Naive thymus-derived CD4-positive, alpha-beta T cell (primary cell): Measurements from ENCODE around the gene PPFIBP2. TPM values are rescaled to one million over a fixed set of nuclear protein-coding genes. Genes with fewer than 3 reads are reported as not detected.

ENCODE experiments used
- ATAC-seq: fragments of 150-1000 bp; cut with Tn5 transposase; 2 replicates; pipeline ENCODE4 v1.10.0; 2021; ENCODE audit warnings: mild to moderate bottlenecking, moderate library complexity
- CTCF ChIA-PET: fragments of 350-600 bp; sonication (Branson Sonifier 250); formaldehyde crosslinking; loops from one replicate; lab custom pipeline; 2021; ENCODE audit warnings: antibody characterized with exemption; lab: Charles Lee
- POLR2A ChIA-PET: fragments of 350-600 bp; sonication (Branson Sonifier 250); formaldehyde crosslinking; loops from one replicate; lab custom pipeline; 2021; ENCODE audit warnings: antibody characterized with exemption, inconsistent platforms; lab: Charles Lee
- DNase-seq, 9 donors: peaks; one replicate each; pipeline versions ENCODE4 v3.0.0 to v3.0.0-alpha.2; 2020 to 2022; ENCODE audit warnings: mixed read lengths in 1 of 9
- H3K27ac ChIP-seq: one replicate; pipeline ENCODE4 v1.7.0; 2013; ENCODE audit warnings: mild to moderate bottlenecking, low read depth, low read length, moderate library complexity
- H3K27me3 ChIP-seq, 2 donors: one replicate each; pipeline ENCODE4 v1.7.0; 2013; ENCODE audit warnings: low read length in 2 of 2, mild to moderate bottlenecking in 2 of 2, moderate library complexity in 2 of 2; ENCODE audit not compliant: control insufficient read depth in 2 of 2, insufficient read depth in 2 of 2
- H3K36me3 ChIP-seq, 3 experiments: 1 replicate in 2 of 3; 2 replicates in 1 of 3; pipeline ENCODE4 v1.7.0; 2013; ENCODE audit warnings: low read length in 3 of 3, mild to moderate bottlenecking in 3 of 3, moderate library complexity in 1 of 3; ENCODE audit not compliant: insufficient read depth in 3 of 3, control insufficient read depth in 2 of 3
- H3K4me1 ChIP-seq, 2 donors: one replicate each; pipeline ENCODE4 v1.7.0; 2013; ENCODE audit warnings: low read length in 2 of 2, mild to moderate bottlenecking in 2 of 2, moderate library complexity in 1 of 2; ENCODE audit not compliant: control insufficient read depth in 2 of 2, insufficient read depth in 2 of 2
- H3K4me3 ChIP-seq: 2 replicates; pipeline ENCODE4 v1.7.0; 2013; ENCODE audit warnings: mild to moderate bottlenecking, low read length
- H3K9me3 ChIP-seq, 3 experiments: 1 replicate in 2 of 3; 2 replicates in 1 of 3; pipeline ENCODE4 v1.7.0; 2013; ENCODE audit warnings: low read length in 3 of 3; ENCODE audit not compliant: control insufficient read depth in 2 of 3
- H3K27ac Mint-ChIP-seq, 9 donors: one replicate each; pipeline ENCODE4 v1.8.0; 2020 to 2022; ENCODE audit warnings: mixed read lengths in 9 of 9, mild to moderate bottlenecking in 8 of 9, moderate library complexity in 5 of 9, inconsistent platforms in 2 of 9
- H3K27me3 Mint-ChIP-seq, 5 donors: one replicate each; pipeline ENCODE4 v1.8.0; 2021 to 2022; ENCODE audit warnings: mixed read lengths in 5 of 5, mild to moderate bottlenecking in 1 of 5
- H3K36me3 Mint-ChIP-seq, 5 donors: one replicate each; pipeline ENCODE4 v1.8.0; 2020 to 2022; ENCODE audit warnings: mixed read lengths in 5 of 5, mild to moderate bottlenecking in 3 of 5, inconsistent platforms in 1 of 5
- H3K4me1 Mint-ChIP-seq, 7 donors: one replicate each; pipeline ENCODE4 v1.8.0; 2020 to 2022; ENCODE audit warnings: mixed read lengths in 7 of 7, mild to moderate bottlenecking in 3 of 7, inconsistent platforms in 1 of 7
- H3K4me3 Mint-ChIP-seq, 10 donors: one replicate each; pipeline ENCODE4 v1.8.0; 2020 to 2022; ENCODE audit warnings: mild to moderate bottlenecking in 10 of 10, mixed read lengths in 10 of 10, moderate library complexity in 6 of 10, inconsistent platforms in 2 of 10
- H3K9me3 Mint-ChIP-seq, 11 donors: one replicate each; pipeline ENCODE4 v1.8.0; 2020 to 2022; ENCODE audit warnings: mixed read lengths in 11 of 11, mild to moderate bottlenecking in 4 of 11, inconsistent platforms in 1 of 11, moderate library complexity in 1 of 11
- intact Hi-C, 2 donors: fragments of 100-400 bp; cut with micrococcal nuclease; formaldehyde crosslinking; loops; one replicate each; pipeline ENCODE4 v1.15.1; 2023
- polyA plus RNA-seq, 2 donors: library from polyadenylated mRNA; unstranded; fragments of 300-500 nt; fragmentation: Illumina TruSeq; gene quantifications; one replicate each; pipeline ENCODE4 v1.2.3, GENCODE V29; 2021
- total RNA-seq, 6 experiments: library from RNA in 5 of 6; stranded (reverse) in 5 of 6; gene quantifications; 1 replicate in 5 of 6; 2 replicates in 1 of 6; pipeline ENCODE4 v1.2.3 and lab custom pipeline; 2021 to 2026

PPFIBP2 gene
- total and polyA plus RNA-seq, 7 experiments from 2014 or later, result 5.7 to 55.6 (median 42.6) TPM

- Mint-ChIP-seq H3K36me3 (peaks cover 0 to 19% (median 10%) of the 10 kb centered on the region in 5 donors), H3K4me3 (no peak overlapping the region), H3K4me1 (peaks cover 17 to 63% (median 37%) of the 10 kb centered on the region in 7 donors), H3K27me3 (peaks cover 0 to 13% (median 0%) of the 10 kb centered on the region in 5 donors), H3K27ac (no peak overlapping the region), H3K9me3 (peaks cover 0 to 6% (median 0%) of the 10 kb centered on the region in 11 donors)
- Histone ChIP-seq H3K4me1 (peaks cover 4 to 64% of the 10 kb centered on the region in 2 donors), H3K4me3 (peak overlapping the region; percentile 22), H3K27ac (peak overlapping the region; percentile 54), H3K27me3 (no peaks in the 10 kb centered on the region), H3K36me3 (no peaks in the 10 kb centered on the region), H3K9me3 (no peaks in the 10 kb centered on the region)
- ATAC-seq (peak; percentile 75), DNase-seq (peak in 1 of 9 donors; percentile 12)
- ChIA-PET POLR2A (interaction anchor here (0.7 to 6.8 kb wide), 8 partner anchors 8 to 466 kb away, joined by 3 to 45 read pairs (median 4); partner anchors contain the start of genes EIF3F and PPFIBP2), CTCF (interaction anchor here (0.7 to 1.7 kb wide), 5 partner anchors 7 to 1084 kb away, joined by 3 to 7 read pairs (median 7); partner anchors contain the start of gene PPFIBP2)
- intact Hi-C loops, result loop anchor here in 1 of 2 donors (2.0 kb wide), 1 partner anchor 18 kb away; no protein-coding TSS in a partner anchor
Measured at GRCh38 chr11:7520981-7521487, 7.2 kb downstream of the PPFIBP2 start.

- H3K36me3 Mint-ChIP-seq, result peaks cover 0 to 15% (median 11%) of the 10 kb centered on the region in 5 donors
- H3K4me1 Mint-ChIP-seq, result peaks cover 6 to 60% (median 28%) of the 10 kb centered on the region in 7 donors
- H3K27ac Mint-ChIP-seq, result no peak overlapping the region
- ATAC-seq (no peak), DNase-seq (no peak)
- H3K27me3 ChIP-seq, result no peaks in the 10 kb centered on the region
- H3K4me3 Mint-ChIP-seq, result no peak overlapping the region
- no peaks in the 10 kb centered on the region for H3K9me3 ChIP-seq
- H3K9me3 Mint-ChIP-seq, result peaks cover 0 to 6% (median 0%) of the 10 kb centered on the region in 11 donors
- peaks cover 0 to 10% (median 0%) of the 10 kb centered on the region in 5 donors for H3K27me3 Mint-ChIP-seq
- H3K4me1 ChIP-seq, result peaks cover 15 to 64% of the 10 kb centered on the region in 2 donors
- intact Hi-C loops, result no loop called here
- H3K27ac ChIP-seq, result no peak overlapping the region
- no peaks in the 10 kb centered on the region for H3K36me3 ChIP-seq
- no peak overlapping the region for H3K4me3 ChIP-seq
- POLR2A ChIA-PET, result interaction anchor here (1.1 to 6.8 kb wide), 4 partner anchors 8 to 465 kb away, joined by 3 to 45 read pairs (median 11); partner anchors contain the start of genes EIF3F and PPFIBP2
- CTCF ChIA-PET, result interaction anchor here (1.2 to 1.6 kb wide), 3 partner anchors 9 to 16 kb away, joined by 5 to 8 read pairs (median 7); partner anchors contain the start of gene PPFIBP2
Measured at GRCh38 chr11:7522121-7522520, 8.3 kb downstream of the PPFIBP2 start.

- peaks cover 1 to 60% (median 32%) of the 10 kb centered on the region in 7 donors for H3K4me1 Mint-ChIP-seq
- H3K27ac ChIP-seq, result no peak overlapping the region
- peaks cover 0 to 6% (median 0%) of the 10 kb centered on the region in 11 donors for H3K9me3 Mint-ChIP-seq
- H3K27me3 Mint-ChIP-seq, result peaks cover 0 to 10% (median 0%) of the 10 kb centered on the region in 5 donors
- H3K27me3 ChIP-seq, result no peaks in the 10 kb centered on the region
- no peak overlapping the region for H3K4me3 ChIP-seq
- peaks cover 19 to 67% of the 10 kb centered on the region in 2 donors for H3K4me1 ChIP-seq
- POLR2A ChIA-PET, result interaction anchor here (1.4 to 6.8 kb wide), 2 partner anchors 9 to 14 kb away, joined by 5 to 45 read pairs; partner anchors contain the start of gene PPFIBP2
- no peak for ATAC-seq
- intact Hi-C loops, result no loop called here
- H3K27ac Mint-ChIP-seq, result peak overlapping the region in 1 of 9 donors; percentile 26
- no peak for DNase-seq
- no peaks in the 10 kb centered on the region for H3K36me3 ChIP-seq
- no peaks in the 10 kb centered on the region for H3K9me3 ChIP-seq
- no peak overlapping the region for H3K4me3 Mint-ChIP-seq
- CTCF ChIA-PET, result interaction anchor here (0.6 to 1.6 kb wide), 2 partner anchors 16 to 135 kb away, joined by 3 to 8 read pairs; no protein-coding TSS in a partner anchor
- H3K36me3 Mint-ChIP-seq, result peaks cover 0 to 13% (median 11%) of the 10 kb centered on the region in 5 donors
Measured at GRCh38 chr11:7522546-7522945, 8.7 kb downstream of the PPFIBP2 start.

GRCh38 chr11:7523416-7524210 is 9.8 kb downstream of the PPFIBP2 start:
- H3K9me3 ChIP-seq, result no peaks in the 10 kb centered on the region
- peaks cover 0 to 12% (median 7%) of the 10 kb centered on the region in 5 donors for H3K36me3 Mint-ChIP-seq
- H3K27ac Mint-ChIP-seq, result peak overlapping the region in 6 of 9 donors; percentile 3 to 84 (median 42)
- no peaks in the 10 kb centered on the region for H3K36me3 ChIP-seq
- no peak overlapping the region for H3K4me3 ChIP-seq
- H3K4me1 Mint-ChIP-seq, result peaks cover 0 to 61% (median 41%) of the 10 kb centered on the region in 7 donors
- CTCF ChIA-PET, result interaction anchor here (0.7 to 1.4 kb wide), 2 partner anchors 8 to 11 kb away, joined by 3 to 6 read pairs; no protein-coding TSS in a partner anchor
- no peak overlapping the region for H3K27ac ChIP-seq
- POLR2A ChIA-PET, result interaction anchor here (2.0 to 6.8 kb wide), 2 partner anchors 10 kb away, joined by 7 to 45 read pairs; partner anchors contain the start of gene PPFIBP2
- H3K4me1 ChIP-seq, result peaks cover 29 to 77% of the 10 kb centered on the region in 2 donors
- intact Hi-C loops, result no loop called here
- H3K27me3 ChIP-seq, result no peaks in the 10 kb centered on the region
- no peak for DNase-seq
- peak overlapping the region in 4 of 10 donors; percentile 5 to 45 (median 36) for H3K4me3 Mint-ChIP-seq
- H3K9me3 Mint-ChIP-seq, result peaks cover 0 to 4% (median 0%) of the 10 kb centered on the region in 11 donors
- H3K27me3 Mint-ChIP-seq, result peaks cover 0 to 8% (median 0%) of the 10 kb centered on the region in 5 donors
- ATAC-seq, result no peak

- H3K27ac Mint-ChIP-seq, result peak overlapping the region in 7 of 9 donors; percentile 29 to 84 (median 68)
- ChIA-PET POLR2A (interaction anchor here (1.1 to 6.8 kb wide), 4 partner anchors 7 to 916 kb away, joined by 3 to 45 read pairs (median 8); partner anchors contain the start of gene PPFIBP2), CTCF (interaction anchor here (0.6 to 1.4 kb wide), 4 partner anchors 9 to 789 kb away, joined by 3 to 6 read pairs (median 3); no protein-coding TSS in a partner anchor)
- no peaks in the 10 kb centered on the region for H3K9me3 Mint-ChIP-seq
- ATAC-seq (no peak), DNase-seq (no peak)
- no peaks in the 10 kb centered on the region for H3K36me3 ChIP-seq
- H3K4me3 Mint-ChIP-seq, result peak overlapping the region in 6 of 10 donors; percentile 4 to 58 (median 36)
- H3K27me3 Mint-ChIP-seq, result peaks cover 0 to 6% (median 0%) of the 10 kb centered on the region in 5 donors
- H3K4me1 Mint-ChIP-seq, result peaks cover 0 to 61% (median 41%) of the 10 kb centered on the region in 7 donors
- intact Hi-C loops, result loop anchor here in 1 of 2 donors (5.0 kb wide), 1 partner anchor 1292 kb away; the partner anchor contains the start of gene FHIP1B
- H3K9me3 ChIP-seq, result no peaks in the 10 kb centered on the region
- no peak overlapping the region for H3K27ac ChIP-seq
- H3K36me3 Mint-ChIP-seq, result peaks cover 0 to 11% (median 0%) of the 10 kb centered on the region in 5 donors
- H3K4me3 ChIP-seq, result no peak overlapping the region
- H3K4me1 ChIP-seq, result peaks cover 29 to 87% of the 10 kb centered on the region in 2 donors
- no peaks in the 10 kb centered on the region for H3K27me3 ChIP-seq
Measured at GRCh38 chr11:7524462-7525235, 10.8 kb downstream of the PPFIBP2 start.
